ENCODE measurements around the gene TMEM219. TPM values are rescaled to one million over a fixed set of nuclear protein-coding genes. Genes with fewer than 3 reads are reported as not detected.

Gene TMEM219
- total and polyA plus RNA-seq, 10 of the 15 experiments (the other 5 are each of a cell fraction or from before 2014, with no cell fraction given), result 33.6 to 74.6 (median 56.5) TPM

GRCh38 chr16:29989111-29989858 is 27.4 kb downstream of the TMEM219 start:
- no TSS peak for BruUV-seq (replicated peaks)
- Histone ChIP-seq H3K4me3 (no peak overlapping the region), H4K20me1 (ENCODE audit: control insufficient read depth, insufficient read depth) (no peaks in the 10 kb centered on the region), H2AFZ (ENCODE audit: control insufficient read depth, low read depth, low read length) (no peak overlapping the region), H3K36me3 (ENCODE audit: control insufficient read depth in 2 of 2, insufficient read depth in 2 of 2, low read length in 1 of 2) (peaks cover 15 to 41% of the 10 kb centered on the region in 2 experiments; a peak in 3 of 4 replicates), H3K4me2 (ENCODE audit: control insufficient read depth, insufficient read depth) (no peak overlapping the region), H3K27ac (ENCODE audit: control insufficient read depth, insufficient read depth) (no peak overlapping the region), H3K27me3 (replicated peaks in 1 of 2; ENCODE audit: control insufficient read depth in 2 of 2, insufficient read depth in 2 of 2, low read length in 1 of 2) (no peaks in the 10 kb centered on the region), H3K9ac (ENCODE audit: control insufficient read depth, insufficient read depth, low read length) (no peak overlapping the region), H3K9me3 (replicated peaks; ENCODE audit: control insufficient read depth, insufficient read depth, low read length) (no peaks in the 10 kb centered on the region), H3K79me2 (ENCODE audit: control insufficient read depth, insufficient read depth, low read length) (no peaks in the 10 kb centered on the region), H3K4me1 (ENCODE audit: control insufficient read depth, insufficient read depth, low read length) (no peaks in the 10 kb centered on the region)
- DNase-seq (ENCODE audit: low read depth, low spot score) (no peak), FAIRE-seq (no peak), ATAC-seq (no peak)
- WGBS (ENCODE audit: insufficient coverage, insufficient replicate concordance, low lambda C conversion rate, missing lambda C conversion rate), result 86% methylated on average over 23 of the region's 23 CpGs
- POLR2A ChIA-PET, result interaction anchor here (0.6 to 1.3 kb wide), 3 partner anchors 12 to 27 kb away, joined by 3 read pairs; partner anchors contain the start of genes TAOK2 and TMEM219
- RAD21 ChIA-PET (ENCODE audit: unreplicated experiment), result no interaction called here
- SMC1A ChIA-PET (ENCODE audit: uncharacterized antibody, unreplicated experiment), result no interaction called here
- in situ Hi-C loops (cut with MboI) (no loop called here), intact Hi-C loops (cut with micrococcal nuclease; ENCODE audit: unreplicated experiment) (no loop called here)
- CTCF ChIA-PET, result interaction anchor here (1.1 kb wide), 1 partner anchor 13 kb away, joined by 4 read pairs; no protein-coding TSS in a partner anchor
- TF ChIP-seq JUND (IDR thresholded peaks at IDR 0.05; ENCODE audit: low read depth, low read length), result no peak
- TF ChIP-seq ZNF622 (IDR thresholded peaks at IDR 0.05), result no peak
- TF ChIP-seq, protein P1, sequence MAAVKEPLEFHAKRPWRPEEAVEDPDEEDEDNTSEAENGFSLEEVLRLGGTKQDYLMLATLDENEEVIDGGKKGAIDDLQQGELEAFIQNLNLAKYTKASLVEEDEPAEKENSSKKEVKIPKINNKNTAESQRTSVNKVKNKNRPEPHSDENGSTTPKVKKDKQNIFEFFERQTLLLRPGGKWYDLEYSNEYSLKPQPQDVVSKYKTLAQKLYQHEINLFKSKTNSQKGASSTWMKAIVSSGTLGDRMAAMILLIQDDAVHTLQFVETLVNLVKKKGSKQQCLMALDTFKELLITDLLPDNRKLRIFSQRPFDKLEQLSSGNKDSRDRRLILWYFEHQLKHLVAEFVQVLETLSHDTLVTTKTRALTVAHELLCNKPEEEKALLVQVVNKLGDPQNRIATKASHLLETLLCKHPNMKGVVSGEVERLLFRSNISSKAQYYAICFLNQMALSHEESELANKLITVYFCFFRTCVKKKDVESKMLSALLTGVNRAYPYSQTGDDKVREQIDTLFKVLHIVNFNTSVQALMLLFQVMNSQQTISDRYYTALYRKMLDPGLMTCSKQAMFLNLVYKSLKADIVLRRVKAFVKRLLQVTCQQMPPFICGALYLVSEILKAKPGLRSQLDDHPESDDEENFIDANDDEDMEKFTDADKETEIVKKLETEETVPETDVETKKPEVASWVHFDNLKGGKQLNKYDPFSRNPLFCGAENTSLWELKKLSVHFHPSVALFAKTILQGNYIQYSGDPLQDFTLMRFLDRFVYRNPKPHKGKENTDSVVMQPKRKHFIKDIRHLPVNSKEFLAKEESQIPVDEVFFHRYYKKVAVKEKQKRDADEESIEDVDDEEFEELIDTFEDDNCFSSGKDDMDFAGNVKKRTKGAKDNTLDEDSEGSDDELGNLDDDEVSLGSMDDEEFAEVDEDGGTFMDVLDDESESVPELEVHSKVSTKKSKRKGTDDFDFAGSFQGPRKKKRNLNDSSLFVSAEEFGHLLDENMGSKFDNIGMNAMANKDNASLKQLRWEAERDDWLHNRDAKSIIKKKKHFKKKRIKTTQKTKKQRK (IDR thresholded peaks at IDR 0.05; ENCODE audit: low read depth, low read length), result no peak
- no peak for TF ChIP-seq LARP7 (IDR thresholded peaks at IDR 0.05)
- TF ChIP-seq BHLHE40 (IDR thresholded peaks at IDR 0.05; ENCODE audit: borderline replicate concordance in 1 of 2, low read depth in 2 of 2, low read length in 1 of 2), result no peak

Measured in GM12878 (cell line).